GM12872 (cell line): ENCODE measurements around the gene SYNJ2.

Experiments
- CTCF ChIP-seq: IDR thresholded peaks from 3 replicates; pipeline ENCODE4 v1.5.1; 2011; ENCODE audit warnings: low read depth, mild to moderate bottlenecking, low read length, moderate library complexity; ENCODE audit not compliant: insufficient read depth

The SYNJ2 gene

DNA sequence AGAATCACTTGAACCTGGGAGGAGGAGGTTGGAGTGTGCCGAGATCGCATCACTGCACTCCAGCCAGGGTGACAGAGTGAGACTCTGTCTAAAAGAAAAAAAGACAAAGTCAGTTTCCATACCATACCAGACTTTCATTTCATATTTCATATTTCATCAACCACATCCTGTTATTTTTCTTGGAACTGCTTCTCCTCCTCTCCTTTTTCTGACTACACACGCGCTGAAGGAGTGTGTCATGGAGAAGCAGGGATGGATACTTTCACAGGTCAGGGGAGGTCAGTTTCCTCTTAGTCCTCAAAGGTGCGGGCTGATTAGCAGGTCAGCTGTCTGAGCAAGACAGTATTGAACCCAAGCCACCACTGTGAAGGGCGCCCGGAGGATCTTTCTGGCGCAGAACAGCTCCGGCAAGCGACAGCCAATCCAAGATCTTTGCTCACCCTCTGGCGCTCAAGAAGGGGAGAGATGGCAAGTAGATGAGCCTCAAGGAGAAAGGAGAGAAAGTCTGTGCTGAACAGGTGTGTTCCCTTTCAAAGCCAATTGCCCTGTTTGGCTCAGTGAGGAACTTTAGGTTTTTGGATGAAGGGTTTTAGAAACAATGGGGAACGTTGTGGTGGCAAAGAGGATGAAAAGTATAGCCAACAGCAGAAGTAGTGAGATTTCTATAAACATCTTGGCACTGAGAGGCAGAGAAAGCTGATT lies 18.9 kb upstream of the SYNJ2 start:
- TF ChIP-seq CTCF: no peak

GRCh38 chr6:157964100-157964499 lies 17.6 kb upstream of the SYNJ2 start:
- no peak for TF ChIP-seq CTCF

DNA sequence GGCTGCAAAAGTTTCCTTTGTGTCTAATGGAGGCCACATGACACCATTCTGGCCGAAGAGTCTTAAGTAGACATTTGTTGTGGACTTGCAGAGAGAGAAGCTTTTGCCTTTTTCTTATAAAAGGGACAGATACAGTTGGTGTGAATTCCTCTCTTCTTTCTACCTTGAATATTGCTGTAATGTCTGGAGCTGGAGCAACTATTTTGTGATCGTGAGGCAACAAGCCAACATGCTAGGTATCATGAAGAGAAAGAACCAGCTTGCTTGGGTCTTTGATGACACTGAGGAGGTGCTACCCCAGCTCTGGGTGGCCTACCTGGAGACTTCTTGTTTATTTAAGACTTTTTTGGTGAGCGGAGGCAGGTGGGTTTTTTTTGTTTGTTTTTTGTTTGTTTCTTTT lies 16.3 kb upstream of the SYNJ2 start:
- TF ChIP-seq CTCF: no peak

- TF ChIP-seq CTCF: no peak
These were observed 15.1 kb upstream of the SYNJ2 start for GRCh38 chr6:157966589-157966977.

- no peak for TF ChIP-seq CTCF
These were observed 14.6 kb upstream of the SYNJ2 start for GRCh38 chr6:157967020-157967419.

GRCh38 chr6:157967486-157967885 lies 14.2 kb upstream of the SYNJ2 start:
- TF ChIP-seq CTCF: no peak

DNA sequence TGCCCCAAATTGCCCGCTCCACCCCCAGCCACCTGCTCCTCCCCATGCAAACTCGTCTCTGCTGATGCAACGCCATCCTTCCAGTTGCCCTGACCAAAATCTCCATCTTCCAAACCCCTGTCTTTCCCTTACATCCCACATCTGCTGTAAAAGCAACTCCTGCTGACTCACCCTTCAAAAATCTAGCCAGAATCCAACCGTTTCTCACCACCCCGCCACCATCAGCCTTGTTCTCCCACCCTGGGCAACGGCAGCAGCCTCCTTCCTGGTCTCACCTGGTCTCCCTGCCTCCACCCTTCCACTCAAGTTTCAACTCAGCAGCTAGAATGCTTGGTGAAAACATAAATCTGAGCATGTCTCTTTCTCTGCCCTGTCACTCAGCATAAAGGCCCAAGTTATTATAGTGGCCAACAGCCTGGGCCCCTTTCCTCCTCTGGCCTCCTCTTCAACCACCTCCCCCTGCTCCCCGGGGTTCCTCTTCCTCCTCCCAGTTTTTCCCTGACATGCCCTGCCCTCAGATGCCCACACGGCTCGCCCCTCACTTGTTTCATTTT lies 7.2 kb upstream of the SYNJ2 start:
- TF ChIP-seq CTCF: no peak
